ENCODE data around the gene OR10K2. TPM values are rescaled to one million over a fixed set of nuclear protein-coding genes. Genes with fewer than 3 reads are reported as not detected.

OR10K2 gene
- total and polyA plus RNA-seq, 2 donors (not counting 3 experiments of a cell fraction or from before 2014, with no cell fraction given), result not detected

DNA sequence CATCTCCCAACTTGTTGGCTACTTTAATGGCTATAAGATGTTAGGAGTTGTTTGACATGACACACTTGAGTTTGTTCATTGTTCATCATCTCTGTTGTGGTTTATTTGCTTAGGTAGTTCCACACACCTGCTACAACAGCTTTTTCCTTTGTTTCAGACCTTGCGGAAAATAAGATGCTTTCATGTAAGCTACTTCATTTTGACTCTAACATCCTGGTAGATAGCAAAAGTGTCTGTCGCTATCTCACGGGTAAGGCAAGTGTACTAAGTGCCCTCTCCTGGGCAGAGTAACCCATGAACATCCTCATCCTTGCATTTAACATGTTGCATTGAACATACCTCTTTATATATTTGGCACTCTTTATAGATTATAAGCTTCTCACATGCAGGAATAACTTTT lies 25.2 kb downstream of the OR10K2 start:
- Histone ChIP-seq H2AFZ (ENCODE audit: low read depth, low read length) (no peak overlapping the region), H3K79me2 (ENCODE audit: control insufficient read depth, insufficient read depth, low read length) (no peaks in the 10 kb centered on the region), H3K27ac (ENCODE audit: insufficient read depth, low read depth, low read length) (no peak overlapping the region), H4K20me1 (replicated peaks; ENCODE audit: control insufficient read depth, extremely low read depth, insufficient read depth, low read length) (no peaks in the 10 kb centered on the region), H3K4me2 (ENCODE audit: insufficient read depth, low read length) (no peak overlapping the region), H3K9ac (replicated peaks; ENCODE audit: extremely low read depth, insufficient read depth, low read length) (no peak overlapping the region), H3K4me1 (ENCODE audit: control insufficient read depth, extremely low read depth, insufficient read depth, low read length) (no peaks in the 10 kb centered on the region), H3K27me3 (ENCODE audit: control insufficient read depth in 2 of 2, insufficient read depth in 2 of 2, low read length in 2 of 2) (no peaks in the 10 kb centered on the region), H3K9me1 (replicated peaks; ENCODE audit: control insufficient read depth, extremely low read depth, insufficient read depth, low read length) (no peaks in the 10 kb centered on the region), H3K36me3 (ENCODE audit: control insufficient read depth in 2 of 2, extremely low read depth in 1 of 2, insufficient read depth in 2 of 2, low read length in 2 of 2) (no peaks in the 10 kb centered on the region), H3K4me3 (replicated peaks in 1 of 3; ENCODE audit: insufficient read depth in 1 of 3, low read depth in 1 of 3, low read length in 3 of 3) (no peak overlapping the region), H3K9me3 (replicated peaks; ENCODE audit: control insufficient read depth, insufficient read depth, low read length) (no peaks in the 10 kb centered on the region)
- TF ChIP-seq MYC (IDR thresholded peaks at IDR 0.05; ENCODE audit: low read depth, low read length) (no peak), GATA2 (IDR thresholded peaks at IDR 0.05; ENCODE audit: insufficient read depth, insufficient read length, low read depth, low read length) (no peak), POLR2AphosphoS5 (IDR thresholded peaks at IDR 0.05; ENCODE audit: insufficient read depth, low read depth, low read length) (no peak), POLR2A (IDR thresholded peaks at IDR 0.05; ENCODE audit: low read depth, low read length) (no peak), EZH2 (IDR thresholded peaks at IDR 0.05; ENCODE audit: borderline replicate concordance, low read depth, low read length, severe bottlenecking) (no peak), FOS (IDR thresholded peaks at IDR 0.05; ENCODE audit: borderline replicate concordance, insufficient read depth, low read length) (no peak), JUN (IDR thresholded peaks at IDR 0.05; ENCODE audit: borderline replicate concordance, insufficient read depth, insufficient read length, low read depth) (no peak)
- TF ChIP-seq, protein P1, sequence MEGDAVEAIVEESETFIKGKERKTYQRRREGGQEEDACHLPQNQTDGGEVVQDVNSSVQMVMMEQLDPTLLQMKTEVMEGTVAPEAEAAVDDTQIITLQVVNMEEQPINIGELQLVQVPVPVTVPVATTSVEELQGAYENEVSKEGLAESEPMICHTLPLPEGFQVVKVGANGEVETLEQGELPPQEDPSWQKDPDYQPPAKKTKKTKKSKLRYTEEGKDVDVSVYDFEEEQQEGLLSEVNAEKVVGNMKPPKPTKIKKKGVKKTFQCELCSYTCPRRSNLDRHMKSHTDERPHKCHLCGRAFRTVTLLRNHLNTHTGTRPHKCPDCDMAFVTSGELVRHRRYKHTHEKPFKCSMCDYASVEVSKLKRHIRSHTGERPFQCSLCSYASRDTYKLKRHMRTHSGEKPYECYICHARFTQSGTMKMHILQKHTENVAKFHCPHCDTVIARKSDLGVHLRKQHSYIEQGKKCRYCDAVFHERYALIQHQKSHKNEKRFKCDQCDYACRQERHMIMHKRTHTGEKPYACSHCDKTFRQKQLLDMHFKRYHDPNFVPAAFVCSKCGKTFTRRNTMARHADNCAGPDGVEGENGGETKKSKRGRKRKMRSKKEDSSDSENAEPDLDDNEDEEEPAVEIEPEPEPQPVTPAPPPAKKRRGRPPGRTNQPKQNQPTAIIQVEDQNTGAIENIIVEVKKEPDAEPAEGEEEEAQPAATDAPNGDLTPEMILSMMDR (IDR thresholded peaks at IDR 0.05; ENCODE audit: extremely low read depth in 1 of 2, insufficient read depth in 1 of 2, low read depth in 1 of 2, low read length in 2 of 2), result no peak
- TF ChIP-seq, protein P2, sequence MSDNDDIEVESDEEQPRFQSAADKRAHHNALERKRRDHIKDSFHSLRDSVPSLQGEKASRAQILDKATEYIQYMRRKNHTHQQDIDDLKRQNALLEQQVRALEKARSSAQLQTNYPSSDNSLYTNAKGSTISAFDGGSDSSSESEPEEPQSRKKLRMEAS (IDR thresholded peaks at IDR 0.05; ENCODE audit: insufficient read depth, insufficient read length), result no peak
- intact Hi-C loops (cut with micrococcal nuclease) (no loop called here), dilution Hi-C loops (cut with MboI; ENCODE audit: extremely low pct_ligation_motif_present, low sequenced_read_pairs) (no loop called here)
- FAIRE-seq (no peak), DNase-seq (ENCODE audit: low read depth, low spot score) (no peak)
- ChIA-PET POLR2A (no interaction called here), CTCF (no interaction called here)
- BruUV-seq (replicated peaks), result no TSS peak
